Gastroesophageal sphincter (tissue), 4 donors: ENCODE results near the gene GNL3. TPM values are rescaled to one million over a fixed set of nuclear protein-coding genes. Genes with fewer than 3 reads are reported as not detected.

Experiments
- ATAC-seq: fragments of 150-250 bp; one replicate; pipeline ENCODE4 v1.9.1; 2016; ENCODE audit warnings: mild to moderate bottlenecking, moderate library complexity
- H3K27ac ChIP-seq, 4 donors: fragments of 200-600 bp; sonication (generic) in 3 of 4; 1 replicate in 3 of 4; 2 replicates in 1 of 4; pipeline ENCODE4 v1.5.1; 2016 to 2019
- H3K27me3 ChIP-seq: fragments of 200-600 bp; sonication (generic); one replicate; pipeline ENCODE4 v1.5.1; 2019
- H3K36me3 ChIP-seq, 2 donors: fragments of 200-600 bp; sonication (generic); one replicate each; pipeline ENCODE4 v1.5.1; 2019; ENCODE audit warnings: control low read depth in 1 of 2
- H3K4me1 ChIP-seq, 3 donors: fragments of 200-600 bp; sonication (generic); 1 replicate in 2 of 3; 2 replicates in 1 of 3; pipeline ENCODE4 v1.5.1; 2016 to 2019; ENCODE audit warnings: control low read depth in 2 of 3
- H3K4me3 ChIP-seq, 2 donors: fragments of 200-600 bp; sonication (generic); one replicate each; pipeline ENCODE4 v1.5.1; 2019; ENCODE audit warnings: mild to moderate bottlenecking in 1 of 2, moderate library complexity in 1 of 2
- H3K9me3 ChIP-seq, 3 donors: fragments of 200-600 bp; sonication (generic); one replicate each; pipeline ENCODE4 v1.5.1; 2017 to 2019; ENCODE audit warnings: control low read depth in 2 of 3
- CTCF ChIP-seq, 4 experiments: fragments of 200-600 bp in 2 of 4; fragments of 450-650 bp in 2 of 4; sonication (generic) in 1 of 4; IDR thresholded peaks; one replicate each; pipeline ENCODE4 v1.5.1; 2017 to 2019; ENCODE audit warnings: antibody characterized with exemption in 4 of 4, mild to moderate bottlenecking in 2 of 4, moderate library complexity in 2 of 4
- EP300 ChIP-seq: sonication (generic); formaldehyde crosslinking; IDR thresholded peaks from one replicate; pipeline ENCODE4 v1.6.1; 2017; ENCODE audit warnings: antibody characterized with exemption, mild to moderate bottlenecking
- POLR2A ChIP-seq, 2 donors: fragments of 450-650 bp; IDR thresholded peaks; one replicate each; pipeline ENCODE4 v1.6.1; 2017; ENCODE audit warnings: antibody characterized with exemption in 2 of 2, mild to moderate bottlenecking in 2 of 2, moderate library complexity in 1 of 2
- POLR2AphosphoS5 ChIP-seq: sonication (generic); formaldehyde crosslinking; IDR thresholded peaks from one replicate; pipeline ENCODE4 v1.6.1; 2017; ENCODE audit warnings: antibody characterized with exemption
- WGBS, 2 donors: methylation state at CpG; one replicate each; pipeline ENCODE4 v1.1.5; 2018; ENCODE audit warnings: low coverage in 1 of 2; 5-methylcytosine and 5-hydroxymethylcytosine counted together
- total RNA-seq, 4 donors: library from RNA; depleted of rRNA; stranded (reverse); fragments of >200 nt; gene quantifications; one replicate each; pipeline ENCODE4 v1.1.0, GENCODE V29; 2016

GNL3 gene
- total RNA-seq, 4 donors from 2014 or later: 36.4 to 83.7 (median 51.7) TPM

GRCh38 chr3:52703341-52703740, 17.5 kb downstream of the GNL3 start:
- H3K27ac ChIP-seq: peak overlapping the region in 2 of 4 donors; percentile 94
- H3K9me3 ChIP-seq: no peaks in the 10 kb centered on the region
- H3K4me3 ChIP-seq: no peak overlapping the region
- ATAC-seq: no peak
- WGBS, 2 donors: 73 to 86% methylated on average over 4 of the region's 7 CpGs
- H3K27me3 ChIP-seq: no peaks in the 10 kb centered on the region
- TF ChIP-seq CTCF (IDR thresholded peaks at IDR 0.05) (no peak), EP300 (no peak), POLR2A (IDR thresholded peaks at IDR 0.05) (no peak), POLR2AphosphoS5 (no peak)
- H3K4me1 ChIP-seq: peaks cover 4 to 57% (median 22%) of the 10 kb centered on the region in 3 donors
- H3K36me3 ChIP-seq: peaks cover 0 to 28% of the 10 kb centered on the region in 2 donors

GRCh38 chr3:52704611-52705437, 19.0 kb downstream of the GNL3 start:
- 0 to 3% methylated on average over 2 to 10 of the region's 22 CpGs for WGBS, 2 donors
- Histone ChIP-seq H3K4me3 (peak overlapping the region; percentile 73 to 91), H3K36me3 (peaks cover 0 to 28% of the 10 kb centered on the region in 2 donors), H3K4me1 (peaks cover 4 to 57% (median 22%) of the 10 kb centered on the region in 3 donors), H3K27ac (peak overlapping the region; percentile 59 to 94 (median 93)), H3K27me3 (no peaks in the 10 kb centered on the region), H3K9me3 (no peaks in the 10 kb centered on the region)
- ATAC-seq: peak; percentile 10
- TF ChIP-seq POLR2A (IDR thresholded peaks at IDR 0.05): no peak
- TF ChIP-seq EP300: no peak
- no peak for TF ChIP-seq POLR2AphosphoS5
- TF ChIP-seq CTCF (IDR thresholded peaks at IDR 0.05): no peak

- H3K9me3 ChIP-seq: no peaks in the 10 kb centered on the region
- H3K36me3 ChIP-seq: peaks cover 0 to 30% of the 10 kb centered on the region in 2 donors
- peaks cover 4 to 56% (median 22%) of the 10 kb centered on the region in 3 donors for H3K4me1 ChIP-seq
- peak overlapping the region; percentile 59 to 94 (median 93) for H3K27ac ChIP-seq
- TF ChIP-seq POLR2A (IDR thresholded peaks at IDR 0.05): peak; percentile 38 to 67
- TF ChIP-seq EP300: no peak
- ATAC-seq: no peak
- H3K27me3 ChIP-seq: no peaks in the 10 kb centered on the region
- H3K4me3 ChIP-seq: peak overlapping the region; percentile 73 to 91
- no CpG with 5 or more reads among the region's 25 CpGs for WGBS, 2 donors
Measured at GRCh38 chr3:52705438-52705687, 19.5 kb downstream of the GNL3 start.

GRCh38 chr3:52705688-52706686, 20.2 kb downstream of the GNL3 start, which contains the start of the genes GLT8D1 and SPCS1:
Gene GLT8D1 (minus strand): TSS chr3:52705791. CDS start chr3:52700460, 5,331 bp downstream.
Gene SPCS1 (plus strand): TSS chr3:52706106. CDS start chr3:52706247, 141 bp downstream.
- H3K4me1 ChIP-seq: peaks cover 4 to 50% (median 22%) of the 10 kb centered on the region in 3 donors
- WGBS, 2 donors: 0% methylated on average over 2 to 4 of the region's 94 CpGs
- no peaks in the 10 kb centered on the region for H3K27me3 ChIP-seq
- peaks cover 0 to 33% of the 10 kb centered on the region in 2 donors for H3K36me3 ChIP-seq
- H3K9me3 ChIP-seq: no peaks in the 10 kb centered on the region
- ATAC-seq: peak; percentile 95
- peak within 1 kb of the TSS; percentile 59 to 94 (median 93) for H3K27ac ChIP-seq
- TF ChIP-seq CTCF (IDR thresholded peaks at IDR 0.05) (peak in 3 of 4 experiments; percentile 11 to 28 (median 21)), POLR2AphosphoS5 (peak; percentile 69), EP300 (no peak), POLR2A (IDR thresholded peaks at IDR 0.05) (peak; percentile 50 to 68)
- peak within 1 kb of the TSS; percentile 73 to 91 for H3K4me3 ChIP-seq

- H3K4me3 ChIP-seq: peak overlapping the region in 1 of 2 donors; percentile 91
- H3K4me1 ChIP-seq: peaks cover 4 to 44% (median 22%) of the 10 kb centered on the region in 3 donors
- no peak for ATAC-seq
- H3K27ac ChIP-seq: peak overlapping the region in 1 of 4 donors; percentile 94
- peaks cover 0 to 44% of the 10 kb centered on the region in 2 donors for H3K36me3 ChIP-seq
- TF ChIP-seq POLR2A (IDR thresholded peaks at IDR 0.05) (no peak), POLR2AphosphoS5 (no peak), CTCF (IDR thresholded peaks at IDR 0.05) (no peak), EP300 (no peak)
- no peaks in the 10 kb centered on the region for H3K9me3 ChIP-seq
- no peaks in the 10 kb centered on the region for H3K27me3 ChIP-seq
- WGBS, 2 donors: 68 to 90% methylated on average over 3 of the region's 4 CpGs
Measured at GRCh38 chr3:52707585-52707984, 21.8 kb downstream of the GNL3 start.
